ENCODE measurements around the gene ZBTB17. TPM values are rescaled to one million over a fixed set of nuclear protein-coding genes. Genes with fewer than 3 reads are reported as not detected.

The ZBTB17 gene
- total and polyA plus RNA-seq, 12 donors, result 16.4 to 54.9 (median 20.8) TPM

DNA sequence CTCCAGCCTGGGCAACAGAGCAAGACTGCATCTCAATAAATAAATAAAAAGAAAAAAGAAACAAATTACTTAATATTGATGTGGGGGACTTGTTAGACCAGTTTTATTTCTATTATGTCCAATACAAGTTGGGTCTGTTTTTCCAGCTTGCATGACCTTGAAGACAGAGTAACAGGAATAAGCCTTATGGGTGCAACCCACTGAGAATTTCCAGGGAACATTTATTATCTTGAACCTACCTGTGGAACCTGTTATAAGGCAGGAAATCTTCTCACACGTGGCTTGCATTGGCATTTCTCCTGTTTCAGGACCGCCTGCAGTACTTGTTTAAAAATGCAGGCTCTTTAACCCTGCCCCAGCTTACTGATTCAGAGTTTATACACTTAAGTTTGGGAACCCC, 64.0 kb downstream of the ZBTB17 start:
- H3K4me3 ChIP-seq, result no peak overlapping the region
- H3K9me3 ChIP-seq, result no peaks in the 10 kb centered on the region
- peaks cover 0 to 89% (median 42%) of the 10 kb centered on the region in 9 donors for H3K36me3 ChIP-seq
- DNase-seq (no peak), ATAC-seq (no peak)
- H3K27me3 ChIP-seq, result no peaks in the 10 kb centered on the region
- 76 to 80% methylated on average over 2 of the region's 2 CpGs for WGBS, 2 donors
- TF ChIP-seq, protein P1, sequence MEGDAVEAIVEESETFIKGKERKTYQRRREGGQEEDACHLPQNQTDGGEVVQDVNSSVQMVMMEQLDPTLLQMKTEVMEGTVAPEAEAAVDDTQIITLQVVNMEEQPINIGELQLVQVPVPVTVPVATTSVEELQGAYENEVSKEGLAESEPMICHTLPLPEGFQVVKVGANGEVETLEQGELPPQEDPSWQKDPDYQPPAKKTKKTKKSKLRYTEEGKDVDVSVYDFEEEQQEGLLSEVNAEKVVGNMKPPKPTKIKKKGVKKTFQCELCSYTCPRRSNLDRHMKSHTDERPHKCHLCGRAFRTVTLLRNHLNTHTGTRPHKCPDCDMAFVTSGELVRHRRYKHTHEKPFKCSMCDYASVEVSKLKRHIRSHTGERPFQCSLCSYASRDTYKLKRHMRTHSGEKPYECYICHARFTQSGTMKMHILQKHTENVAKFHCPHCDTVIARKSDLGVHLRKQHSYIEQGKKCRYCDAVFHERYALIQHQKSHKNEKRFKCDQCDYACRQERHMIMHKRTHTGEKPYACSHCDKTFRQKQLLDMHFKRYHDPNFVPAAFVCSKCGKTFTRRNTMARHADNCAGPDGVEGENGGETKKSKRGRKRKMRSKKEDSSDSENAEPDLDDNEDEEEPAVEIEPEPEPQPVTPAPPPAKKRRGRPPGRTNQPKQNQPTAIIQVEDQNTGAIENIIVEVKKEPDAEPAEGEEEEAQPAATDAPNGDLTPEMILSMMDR (IDR thresholded peaks at IDR 0.05), result no peak
- intact Hi-C loops (cut with DNase I), result no loop called here
- H3K27ac ChIP-seq, result no peak overlapping the region
- peaks cover 0 to 19% (median 3%) of the 10 kb centered on the region in 9 donors for H3K4me1 ChIP-seq

DNA sequence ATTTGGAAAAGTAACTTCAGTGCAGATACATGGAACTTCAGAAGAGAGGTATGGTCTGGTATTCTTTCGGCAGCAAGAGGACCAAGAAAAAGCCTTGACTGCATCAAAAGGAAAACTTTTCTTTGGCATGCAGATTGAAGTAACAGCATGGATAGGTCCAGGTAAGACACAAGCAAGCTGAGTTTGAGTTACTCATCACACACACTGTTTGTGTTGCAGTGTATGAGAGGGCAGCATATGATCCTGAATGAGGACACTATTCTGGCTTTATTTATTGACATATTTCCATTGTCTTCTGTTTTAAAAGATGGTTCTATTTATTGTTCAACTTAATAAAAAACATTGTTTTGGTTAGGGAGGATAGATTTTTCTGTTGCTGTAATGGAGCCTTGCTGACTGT, 64.8 kb downstream of the ZBTB17 start:
- Histone ChIP-seq H3K27ac (no peak overlapping the region), H3K27me3 (no peaks in the 10 kb centered on the region), H3K4me3 (no peak overlapping the region), H3K9me3 (no peaks in the 10 kb centered on the region), H3K4me1 (peaks cover 0 to 11% (median under 1%) of the 10 kb centered on the region in 9 donors), H3K36me3 (peaks cover 0 to 89% (median 45%) of the 10 kb centered on the region in 9 donors)
- intact Hi-C loops (cut with DNase I), result no loop called here
- DNase-seq (no peak), ATAC-seq (no peak)
- TF ChIP-seq, protein P1 (IDR thresholded peaks at IDR 0.05), result no peak
- 98% methylated on average over 1 of the region's 1 CpG for WGBS, 2 donors

DNA sequence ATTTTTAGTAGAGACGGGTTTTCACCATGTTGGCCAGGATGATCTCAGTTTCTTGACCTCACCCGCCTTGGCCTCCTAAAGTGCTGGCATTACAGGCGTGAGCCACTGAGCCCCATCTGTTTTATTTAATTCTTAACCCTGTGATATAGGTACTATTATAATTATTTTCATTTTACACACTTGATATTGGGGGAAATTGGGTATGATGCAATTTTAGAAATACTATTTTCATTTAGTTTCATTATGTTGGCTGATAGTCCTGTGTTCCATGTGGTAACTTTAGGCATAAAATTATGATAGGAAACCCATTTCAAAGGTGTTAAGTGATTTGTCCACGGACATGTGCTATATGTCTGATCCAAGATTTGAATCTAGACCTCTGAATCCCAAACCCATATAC, 67.3 kb downstream of the ZBTB17 start:
- DNase-seq, result no peak
- H3K9me3 ChIP-seq, result no peaks in the 10 kb centered on the region
- ATAC-seq, result no peak
- no peaks in the 10 kb centered on the region for H3K27me3 ChIP-seq
- peaks cover 0 to 76% (median 41%) of the 10 kb centered on the region in 9 donors for H3K36me3 ChIP-seq
- TF ChIP-seq, protein P1 (IDR thresholded peaks at IDR 0.05), result no peak
- intact Hi-C loops (cut with DNase I), result loop anchor here in 1 of 10 donors (10.0 kb wide), 1 partner anchor 56 kb away; no protein-coding TSS in a partner anchor
- peaks cover 0 to 13% (median under 1%) of the 10 kb centered on the region in 9 donors for H3K4me1 ChIP-seq
- no peak overlapping the region for H3K27ac ChIP-seq
- 95 to 96% methylated on average over 4 of the region's 4 CpGs for WGBS, 2 donors
- H3K4me3 ChIP-seq, result no peak overlapping the region

DNA sequence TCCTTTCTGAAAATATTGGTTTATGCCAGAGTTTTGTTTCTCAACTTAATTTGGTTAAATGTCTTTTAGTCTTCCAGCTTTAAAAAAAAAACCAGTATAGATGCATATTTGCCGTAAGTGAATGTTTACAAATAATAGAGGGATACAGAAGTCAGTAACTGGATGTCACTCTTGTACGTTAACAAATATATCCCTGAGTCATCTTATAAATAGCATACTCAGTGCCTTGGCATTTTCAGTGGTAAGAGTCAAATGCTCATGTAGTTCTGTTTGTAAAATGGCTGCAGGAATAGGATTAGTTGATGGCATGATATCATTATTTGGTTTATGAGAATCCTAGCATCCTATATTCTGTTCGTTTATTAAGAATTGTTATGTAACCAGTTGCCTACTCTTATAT, 73.0 kb downstream of the ZBTB17 start:
- intact Hi-C loops (cut with DNase I), result loop anchor here in 2 of 10 donors (5.0 to 10.0 kb wide), 2 partner anchors 62 to 81 kb away; no protein-coding TSS in a partner anchor
- no peaks in the 10 kb centered on the region for H3K27me3 ChIP-seq
- H3K36me3 ChIP-seq, result peaks cover 0 to 29% (median 4%) of the 10 kb centered on the region in 9 donors
- WGBS, 2 donors, result 56 to 65% methylated on average over 3 of the region's 3 CpGs
- no peak for DNase-seq
- peak overlapping the region in 7 of 10 donors; percentile 1 to 52 (median 18) for H3K27ac ChIP-seq
- ATAC-seq, result peak in 4 of 8 donors; percentile 53 to 75 (median 66)
- TF ChIP-seq, protein P1 (IDR thresholded peaks at IDR 0.05), result no peak
- H3K4me3 ChIP-seq, result no peak overlapping the region
- H3K9me3 ChIP-seq, result no peaks in the 10 kb centered on the region
- peaks cover 0 to 43% (median 22%) of the 10 kb centered on the region in 9 donors for H3K4me1 ChIP-seq

Data from heart right ventricle (tissue), 16 donors.